AG09309 (cell line): ENCODE measurements around the gene ELP4.
"Not testable (repeated sequence)": the region's sequence is repeated elsewhere in the genome, so short reads cannot be mapped to it uniquely, and the experiment has no call there.

Experiments used
- DNase-seq: peaks from one replicate; pipeline ENCODE4 v3.0.0-alpha.2; 2010; ENCODE audit warnings: low read depth
- H3K4me3 ChIP-seq: 2 replicates; pipeline ENCODE4 v1.5.1; 2011; ENCODE audit warnings: mild to moderate bottlenecking, low read depth, low read length, moderate library complexity; ENCODE audit not compliant: control insufficient read depth
- TF ChIP-seq, protein P1 (sequence below): IDR thresholded peaks from 2 replicates; pipeline ENCODE4 v1.5.1; 2011; ENCODE audit warnings: mild to moderate bottlenecking, low read depth, low read length, inconsistent platforms; ENCODE audit not compliant: insufficient read depth, control insufficient read depth; ENCODE audit errors: missing control alignments

The ELP4 gene

DNA sequence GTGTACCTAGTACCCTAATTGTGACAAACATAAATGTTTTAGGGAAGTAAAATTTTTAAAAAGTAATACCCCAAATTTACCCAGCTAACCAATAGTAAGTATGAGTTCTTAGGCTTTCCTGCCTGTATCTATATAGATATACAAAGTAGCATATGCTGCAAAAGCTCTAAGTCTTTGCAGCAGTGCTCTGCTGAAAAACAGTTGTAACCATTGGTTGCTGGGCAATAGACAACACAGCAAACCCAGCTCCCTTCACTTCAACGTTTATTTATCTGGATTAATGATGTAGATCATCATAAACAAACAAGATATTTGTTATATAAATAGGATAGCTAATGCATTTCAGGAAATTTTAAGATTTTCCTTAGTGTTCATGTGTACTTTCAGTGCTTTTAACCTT is 218.9 kb downstream of the ELP4 start:
- H3K4me3 ChIP-seq: no peak overlapping the region
- TF ChIP-seq, protein P1, sequence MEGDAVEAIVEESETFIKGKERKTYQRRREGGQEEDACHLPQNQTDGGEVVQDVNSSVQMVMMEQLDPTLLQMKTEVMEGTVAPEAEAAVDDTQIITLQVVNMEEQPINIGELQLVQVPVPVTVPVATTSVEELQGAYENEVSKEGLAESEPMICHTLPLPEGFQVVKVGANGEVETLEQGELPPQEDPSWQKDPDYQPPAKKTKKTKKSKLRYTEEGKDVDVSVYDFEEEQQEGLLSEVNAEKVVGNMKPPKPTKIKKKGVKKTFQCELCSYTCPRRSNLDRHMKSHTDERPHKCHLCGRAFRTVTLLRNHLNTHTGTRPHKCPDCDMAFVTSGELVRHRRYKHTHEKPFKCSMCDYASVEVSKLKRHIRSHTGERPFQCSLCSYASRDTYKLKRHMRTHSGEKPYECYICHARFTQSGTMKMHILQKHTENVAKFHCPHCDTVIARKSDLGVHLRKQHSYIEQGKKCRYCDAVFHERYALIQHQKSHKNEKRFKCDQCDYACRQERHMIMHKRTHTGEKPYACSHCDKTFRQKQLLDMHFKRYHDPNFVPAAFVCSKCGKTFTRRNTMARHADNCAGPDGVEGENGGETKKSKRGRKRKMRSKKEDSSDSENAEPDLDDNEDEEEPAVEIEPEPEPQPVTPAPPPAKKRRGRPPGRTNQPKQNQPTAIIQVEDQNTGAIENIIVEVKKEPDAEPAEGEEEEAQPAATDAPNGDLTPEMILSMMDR: no peak
- DNase-seq: no peak

DNA sequence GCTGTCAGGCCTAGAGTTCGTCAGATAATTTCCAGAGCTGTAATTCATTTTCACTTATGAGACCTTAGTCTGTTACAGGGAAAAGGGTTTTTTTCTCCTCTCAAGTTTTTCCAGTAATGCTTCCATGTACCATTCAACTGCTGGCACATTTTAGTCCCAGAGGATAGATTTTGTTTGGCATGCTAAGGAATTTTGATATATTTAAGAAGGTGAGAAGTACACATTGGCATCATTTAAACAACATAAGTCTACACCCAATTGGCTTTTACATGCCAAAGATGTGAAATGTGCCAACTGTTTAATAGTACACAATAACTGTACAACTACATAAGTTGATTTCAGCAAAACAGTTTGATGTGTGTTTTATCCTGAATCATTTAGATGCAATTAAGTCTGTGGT is 230.6 kb downstream of the ELP4 start:
- TF ChIP-seq, protein P1: no peak
- no peak for DNase-seq
- no peak overlapping the region for H3K4me3 ChIP-seq

DNA sequence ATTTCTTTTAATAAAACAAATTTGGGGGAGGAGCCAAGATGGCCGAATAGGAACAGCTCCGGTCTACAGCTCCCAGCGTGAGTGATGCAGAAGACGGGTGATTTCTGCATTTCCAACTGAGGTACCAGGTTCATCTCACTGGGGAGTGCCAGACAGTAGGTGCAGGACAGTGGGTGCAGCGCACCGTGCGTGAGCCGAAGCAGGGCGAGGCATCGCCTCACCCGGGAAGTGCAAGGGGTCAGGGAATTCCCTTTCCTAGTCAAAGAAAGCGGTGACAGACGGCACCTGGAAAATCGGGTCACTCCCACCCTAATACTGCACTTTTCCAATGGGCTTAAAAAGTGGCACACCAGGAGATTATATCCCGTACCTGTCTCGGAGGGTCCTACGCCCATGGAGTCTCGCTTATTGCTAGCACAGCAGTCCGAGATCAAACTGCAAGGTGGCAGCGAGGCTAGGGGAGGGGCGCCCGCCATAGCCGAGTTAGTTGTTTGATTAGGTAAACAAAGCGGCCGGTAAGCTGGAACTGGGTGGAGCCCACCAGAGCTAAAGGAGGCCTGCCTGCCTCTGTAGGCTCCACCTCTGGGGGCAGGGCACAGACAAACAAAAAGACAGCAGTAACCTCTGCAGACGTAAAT is 231.3 kb downstream of the ELP4 start:
- not testable (repeated sequence) for DNase-seq, H3K4me3 ChIP-seq

DNA sequence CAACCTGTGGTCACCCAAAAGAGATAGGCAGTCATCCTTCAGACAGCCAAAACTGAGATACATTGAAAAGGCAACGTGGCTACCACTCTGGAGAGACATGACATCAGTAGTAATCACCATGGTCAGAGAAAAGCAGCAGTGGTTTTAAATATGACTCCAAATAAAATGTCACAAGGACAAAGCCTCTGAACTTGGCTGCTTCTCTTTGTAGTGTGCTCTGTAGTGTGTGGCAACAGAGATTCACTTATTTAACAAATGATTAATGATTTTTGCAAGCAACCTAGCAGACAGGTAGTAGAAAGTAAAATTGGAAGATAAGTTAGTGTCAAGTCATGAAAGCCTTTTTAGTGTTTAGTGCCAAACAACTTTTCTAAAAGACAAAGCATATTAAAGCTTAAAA is 238.0 kb downstream of the ELP4 start:
- no peak for DNase-seq
- H3K4me3 ChIP-seq: no peak overlapping the region
- TF ChIP-seq, protein P1: no peak

DNA sequence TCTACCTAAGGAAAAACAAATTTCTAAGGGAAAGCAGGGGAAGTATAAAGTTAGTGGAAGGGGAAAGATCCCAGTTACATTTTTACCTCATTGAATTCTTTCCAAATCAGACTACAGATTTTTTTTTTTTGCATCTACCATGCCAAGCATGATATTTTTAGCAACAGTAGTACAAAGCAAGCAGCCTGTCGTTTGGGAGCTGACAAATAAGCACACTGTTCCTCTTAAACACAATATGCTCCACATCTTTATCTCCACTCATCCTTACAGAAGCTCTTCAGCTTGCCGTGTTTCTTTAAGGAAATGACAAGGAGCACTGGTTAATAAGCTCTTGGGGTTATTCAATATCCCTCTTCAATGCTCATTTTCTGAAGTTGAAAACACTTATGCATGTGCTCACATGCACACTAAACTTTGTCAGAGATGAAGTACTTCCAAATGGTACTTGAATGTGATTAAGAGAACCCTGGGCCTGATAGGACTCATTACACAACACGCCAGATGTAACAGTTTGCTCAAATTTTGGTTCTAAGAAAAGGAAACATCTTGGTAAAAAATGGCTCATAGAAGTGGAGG is 247.8 kb downstream of the ELP4 start:
- TF ChIP-seq, protein P1: no peak
- no peak for DNase-seq
- no peak overlapping the region for H3K4me3 ChIP-seq

DNA sequence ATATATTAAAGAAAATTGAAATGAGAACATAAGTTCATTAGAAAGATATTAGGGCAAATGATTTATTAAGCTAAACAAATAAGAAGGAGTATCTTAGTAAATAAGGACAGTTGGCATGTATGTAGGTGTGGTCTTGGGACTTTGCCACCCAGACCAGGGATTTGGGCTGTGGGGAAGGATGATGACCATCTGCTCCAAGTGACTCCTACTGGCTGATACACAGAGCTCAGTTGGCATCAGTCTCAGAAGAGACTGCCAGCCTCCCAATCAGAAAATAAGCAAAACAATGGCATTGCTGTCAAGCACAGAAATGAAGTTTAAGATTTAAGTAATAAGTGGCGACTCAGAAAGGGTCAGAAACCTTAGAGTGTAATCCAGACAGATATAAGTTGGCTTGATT is 252.1 kb downstream of the ELP4 start:
- TF ChIP-seq, protein P1: no peak
- H3K4me3 ChIP-seq: no peak overlapping the region
- DNase-seq: no peak

DNA sequence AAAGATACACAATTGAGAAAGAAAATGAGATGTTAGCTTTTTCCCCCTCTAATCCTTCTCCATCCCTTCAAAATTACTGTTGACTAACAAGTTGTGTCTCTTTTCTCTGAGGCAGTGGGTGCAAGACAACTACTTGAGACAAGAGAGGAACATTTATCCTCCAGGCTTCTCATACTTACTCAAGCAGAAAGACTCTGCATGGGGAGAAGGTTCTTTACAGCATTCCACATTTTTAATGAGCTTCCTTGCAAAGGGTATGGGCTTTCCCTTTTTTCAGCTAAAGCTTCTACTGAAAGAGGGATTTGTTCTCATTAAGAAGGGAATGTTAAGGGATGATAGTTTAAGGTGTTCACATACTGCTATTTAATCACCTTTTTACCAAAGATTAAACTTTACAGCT is 253.7 kb downstream of the ELP4 start:
- TF ChIP-seq, protein P1: no peak
- no peak for DNase-seq
- H3K4me3 ChIP-seq: no peak overlapping the region
